Testis (tissue), 2 donors: ENCODE measurements around the gene SAPCD1.

Experiments
- CTCF ChIP-seq, 3 experiments: fragments of 450-650 bp in 2 of 3; fragments of 200-600 bp in 1 of 3; sonication (generic) in 1 of 3; IDR thresholded peaks; one replicate each; pipeline ENCODE4 v1.5.1; 2016 to 2019; ENCODE audit warnings: antibody characterized with exemption in 3 of 3, mild to moderate bottlenecking in 2 of 3, moderate library complexity in 1 of 3
- POLR2A ChIP-seq: fragments of 450-650 bp; IDR thresholded peaks from one replicate; pipeline ENCODE4 v1.6.1; 2017; ENCODE audit warnings: antibody characterized with exemption, mild to moderate bottlenecking, moderate library complexity

- TF ChIP-seq CTCF (IDR thresholded peaks at IDR 0.05), result no peak
- no peak for TF ChIP-seq POLR2A
Measured at GRCh38 chr6:31771992-31772358, 9.5 kb downstream of the SAPCD1 start.
